HG03439 (cell line): ENCODE measurements around the gene NSD2.
"Not testable (repeated sequence)": the region's sequence is repeated elsewhere in the genome, so short reads cannot be mapped to it uniquely, and the experiment has no call there.

Source experiments
- ATAC-seq: cut with Tn5 transposase; IDR thresholded peaks from one replicate; pipeline ENCODE4 v1.9.1; 2021; ENCODE audit warnings: mild to moderate bottlenecking, moderate library complexity; ENCODE audit not compliant: unreplicated experiment

NSD2 gene

DNA sequence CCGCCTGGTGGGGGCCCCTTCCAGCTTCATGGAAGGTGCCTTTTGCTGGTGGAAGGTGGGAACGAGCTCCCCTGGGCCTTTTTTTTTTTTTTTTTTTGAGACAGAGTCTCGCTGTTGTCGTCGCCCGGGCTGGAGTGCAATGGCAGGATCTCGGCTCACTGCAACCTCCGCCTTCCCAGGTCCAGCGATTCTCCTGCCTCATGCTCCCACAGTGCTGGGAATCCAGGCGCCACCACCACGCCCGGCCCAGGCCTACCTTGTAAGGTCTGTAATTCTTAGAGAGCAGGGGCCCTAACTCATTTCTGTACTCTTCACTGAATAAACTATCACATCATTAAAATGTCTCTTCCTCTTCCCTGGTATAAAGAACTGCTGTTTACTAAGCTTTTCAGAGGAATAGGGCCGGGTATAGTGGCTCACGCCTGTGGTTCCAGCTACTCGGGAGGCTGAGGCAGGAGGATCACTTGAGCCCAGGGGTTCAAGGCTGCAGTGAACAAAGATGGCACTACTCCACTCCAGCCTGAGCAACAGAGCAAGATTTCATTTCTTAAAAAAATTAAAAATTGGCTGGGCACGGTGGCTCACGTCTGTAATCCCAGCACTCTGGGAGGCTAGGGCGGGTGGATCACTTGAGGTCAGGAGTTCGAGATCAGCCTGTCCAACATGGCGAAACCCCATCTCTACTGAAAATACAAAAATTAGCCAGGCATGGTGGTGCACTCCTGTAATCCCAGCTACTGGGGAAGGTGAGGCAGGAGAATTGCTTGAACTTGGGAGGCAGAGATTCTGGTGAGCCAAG, 122.7 kb downstream of the NSD2 start:
- ATAC-seq = not testable (repeated sequence)

DNA sequence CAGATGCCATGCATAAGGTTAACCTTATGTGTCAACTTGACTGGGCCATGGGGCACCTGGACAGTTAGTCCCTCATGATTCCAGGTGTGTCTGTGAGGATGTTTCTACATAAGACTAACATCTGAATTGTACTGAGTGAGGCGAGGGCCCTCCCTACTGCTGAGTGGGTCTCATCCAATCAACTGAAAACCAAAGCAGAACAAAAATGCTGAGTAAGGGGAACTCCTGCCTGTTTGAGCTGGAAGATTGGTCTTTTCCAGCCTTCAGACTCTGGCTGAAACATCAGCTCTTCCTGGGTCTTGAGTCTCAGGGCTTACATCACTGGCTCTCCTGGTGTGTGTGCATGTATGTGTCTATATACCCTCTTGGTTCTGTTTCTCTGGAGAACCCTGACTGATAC, 123.7 kb downstream of the NSD2 start:
- no peak for ATAC-seq

DNA sequence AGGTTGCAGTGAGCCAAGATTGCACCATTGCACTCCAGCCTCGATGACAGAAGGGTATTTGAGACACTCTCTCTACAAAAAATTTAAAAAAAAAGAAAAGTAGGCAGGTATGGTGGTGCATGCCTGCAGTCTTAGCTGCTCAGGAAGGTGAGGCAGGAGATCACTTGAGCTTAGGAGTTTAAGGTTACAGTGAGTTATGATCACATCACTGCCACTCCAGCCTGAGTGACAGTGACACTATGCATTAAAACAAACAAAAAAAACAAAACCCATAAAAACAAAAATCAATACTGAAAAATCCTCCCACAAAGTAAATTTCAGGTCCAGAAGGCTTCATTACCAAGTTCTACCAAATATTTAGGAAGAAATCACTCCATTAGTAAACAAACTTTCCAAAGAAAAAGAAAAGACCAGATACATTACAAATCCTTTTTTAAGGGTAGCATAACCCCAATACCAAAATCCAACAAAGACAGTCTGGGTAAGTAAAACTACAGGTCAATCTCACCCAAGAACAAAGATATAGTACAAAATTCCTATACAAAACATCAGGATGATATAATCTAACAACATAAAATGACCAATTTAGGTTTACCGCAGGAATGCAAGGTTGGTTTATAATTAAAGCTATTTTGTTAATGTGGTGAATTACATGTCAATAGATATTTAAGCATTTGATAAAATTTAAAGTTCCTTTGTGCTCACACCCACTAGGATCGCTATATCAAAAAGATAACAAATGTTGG, 125.8 kb downstream of the NSD2 start:
- ATAC-seq = no peak

DNA sequence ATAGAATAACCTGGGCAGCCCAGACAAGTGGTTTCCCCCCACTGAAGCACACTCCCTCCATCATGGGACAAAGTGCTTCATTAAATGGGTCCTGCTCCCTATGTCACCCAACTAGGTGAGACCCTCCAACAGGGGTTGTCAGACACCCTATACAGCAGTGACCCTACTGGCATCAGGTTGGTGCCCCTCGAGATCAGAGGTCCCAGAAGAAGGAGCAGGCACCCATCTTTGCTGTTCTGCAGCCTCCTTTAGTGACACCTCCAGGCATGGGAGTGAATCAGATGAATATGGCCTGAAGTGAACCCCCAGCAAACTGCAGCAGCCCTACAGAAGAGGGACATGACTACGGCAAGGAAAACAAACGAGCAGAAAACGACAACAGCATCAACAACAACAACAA, 126.5 kb downstream of the NSD2 start:
- ATAC-seq = no peak

DNA sequence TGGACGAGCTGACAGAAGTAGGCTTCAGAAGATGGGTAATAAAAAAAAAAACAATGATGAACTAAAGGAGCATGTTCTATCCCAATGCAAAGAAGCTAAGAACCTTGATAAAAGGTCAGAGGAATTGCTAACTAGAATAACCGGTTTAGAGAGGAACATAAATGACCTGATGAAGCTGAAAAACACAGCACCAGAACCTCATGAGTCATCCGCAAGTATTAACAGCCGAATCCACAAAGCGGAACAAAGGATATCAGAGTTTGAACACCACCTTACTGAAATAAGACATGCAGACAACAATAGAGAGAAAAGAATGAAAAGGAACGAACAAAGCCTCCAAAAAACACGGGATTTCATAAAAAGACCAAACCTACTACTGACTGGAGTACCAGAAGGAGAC, 127.1 kb downstream of the NSD2 start:
- ATAC-seq = no peak

DNA sequence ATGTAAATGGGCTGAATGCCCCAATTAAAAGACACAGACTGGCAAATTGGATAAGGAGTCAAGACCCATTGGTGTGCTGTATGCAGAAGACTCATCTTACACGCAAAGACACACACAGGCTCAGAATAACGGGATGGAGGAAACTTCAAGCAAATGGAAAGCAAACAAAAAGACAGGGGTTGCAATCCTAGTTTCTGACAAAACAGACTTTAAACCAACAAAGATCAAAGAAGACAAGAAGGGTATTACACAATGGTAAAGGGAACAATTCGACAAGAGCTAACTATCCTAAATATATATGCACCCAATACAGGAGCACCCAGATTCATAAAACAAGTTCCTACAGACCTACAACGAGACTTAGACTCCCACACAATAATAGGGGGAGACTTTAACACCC, 128.1 kb downstream of the NSD2 start:
- ATAC-seq = not testable (repeated sequence)

DNA sequence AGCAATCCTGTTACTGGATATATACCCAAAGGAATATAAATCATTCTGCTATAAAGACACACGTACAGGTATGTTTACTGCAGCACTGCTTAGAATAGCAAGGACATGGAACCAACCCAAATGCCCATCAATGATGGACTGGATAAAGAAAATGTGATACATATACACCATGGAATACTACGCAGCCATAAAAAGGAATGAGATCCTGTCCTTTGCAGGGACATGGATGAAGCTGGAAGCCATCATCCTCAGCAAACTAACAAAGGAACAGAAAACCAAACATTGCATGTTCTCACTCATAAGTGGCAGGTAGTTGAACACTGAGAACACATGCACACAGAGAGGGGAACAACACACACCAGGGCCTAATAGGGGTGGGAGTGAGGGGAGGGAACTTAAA, 132.2 kb downstream of the NSD2 start:
- not testable (repeated sequence) for ATAC-seq

DNA sequence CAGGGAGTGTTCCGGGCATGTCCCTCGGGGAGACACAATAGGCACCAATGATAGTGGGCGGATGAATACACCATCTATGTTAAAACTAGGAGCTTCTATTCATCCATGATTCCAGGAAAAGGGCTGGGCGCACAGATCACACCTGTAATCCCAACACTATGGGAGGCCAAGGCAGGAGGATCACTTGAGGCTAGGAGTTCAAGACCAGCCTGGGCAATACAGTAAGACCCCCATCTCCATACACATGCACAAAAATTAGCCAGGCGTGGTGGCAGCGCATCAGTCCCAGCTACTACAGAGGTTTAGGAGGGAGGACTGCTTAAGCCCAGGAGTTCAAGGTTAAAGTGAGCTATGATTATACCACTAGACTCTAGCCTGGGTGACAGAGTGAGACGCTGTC, 135.2 kb downstream of the NSD2 start:
- ATAC-seq = no peak

DNA sequence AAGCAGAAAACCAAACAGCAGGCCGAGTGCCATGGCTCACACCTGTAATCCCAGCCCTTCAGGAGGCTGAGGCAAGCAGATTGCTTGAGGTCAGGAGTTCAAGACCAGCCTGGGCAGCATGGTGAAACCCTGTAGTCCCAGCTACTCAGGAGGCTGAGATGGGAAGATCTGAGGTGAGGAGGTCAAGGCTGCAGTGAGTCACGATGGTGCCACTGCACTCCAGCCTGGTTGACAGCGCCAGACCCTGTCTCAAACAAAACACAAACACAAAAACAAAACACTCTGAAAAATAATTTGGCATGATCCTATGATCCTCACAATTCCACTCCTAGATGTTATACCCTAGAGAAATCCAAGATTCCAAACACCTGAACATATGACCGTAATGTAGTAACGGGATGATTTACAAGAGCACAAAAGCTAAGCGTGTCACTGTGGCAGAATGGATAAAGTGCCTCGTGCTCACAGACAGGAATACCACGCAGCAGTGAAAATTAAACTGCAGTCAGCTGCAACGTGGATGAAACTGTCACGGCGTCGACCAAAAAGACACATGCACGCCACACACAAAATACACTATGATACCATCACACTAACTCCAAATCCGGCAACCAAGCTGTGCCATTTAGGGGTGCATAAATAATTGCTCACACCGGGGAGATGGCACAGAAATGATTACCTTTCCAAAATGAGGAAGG, 135.9 kb downstream of the NSD2 start:
- ATAC-seq = no peak

DNA sequence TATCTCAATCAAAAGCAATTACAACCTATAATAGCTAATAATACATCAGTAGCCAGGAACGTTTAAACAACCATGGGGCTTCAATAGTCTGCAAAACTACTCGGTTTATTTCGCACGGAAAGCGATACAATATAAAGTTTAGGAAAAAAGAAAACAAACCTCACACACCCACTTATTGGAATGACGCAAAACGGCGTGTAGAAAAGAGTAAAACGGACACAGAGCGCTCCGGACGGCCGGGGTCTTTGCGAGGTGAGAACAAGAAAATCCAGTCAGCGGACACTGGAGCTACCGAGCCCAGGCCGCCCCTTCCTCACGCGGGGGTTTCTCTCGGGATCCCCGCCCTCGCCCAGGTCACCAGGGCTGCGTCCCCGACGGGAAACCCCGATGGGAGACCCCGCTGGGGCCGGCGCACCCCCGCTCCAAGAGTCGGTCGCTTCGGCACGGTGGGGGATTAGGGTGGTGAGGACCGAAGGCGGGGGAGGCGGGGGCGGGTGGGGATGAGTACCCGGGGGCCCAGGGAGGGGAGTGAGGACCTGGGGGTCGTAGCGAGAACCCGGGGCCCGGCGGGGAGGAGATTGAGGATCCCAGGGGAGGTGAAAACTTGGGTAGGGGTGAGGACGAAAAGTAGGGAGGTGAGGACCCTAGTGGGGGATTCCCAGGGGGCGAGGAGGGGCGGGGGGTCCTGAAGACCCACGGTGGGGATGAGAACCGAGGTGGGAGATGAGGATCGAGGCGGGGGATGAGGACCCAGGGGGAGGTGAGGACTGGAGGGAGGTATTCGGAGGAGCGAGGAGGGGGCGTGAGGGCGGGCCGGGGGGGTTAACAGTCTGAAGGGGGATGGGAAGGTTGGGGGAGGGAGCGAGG, 136.8 kb downstream of the NSD2 start:
- ATAC-seq = no peak

DNA sequence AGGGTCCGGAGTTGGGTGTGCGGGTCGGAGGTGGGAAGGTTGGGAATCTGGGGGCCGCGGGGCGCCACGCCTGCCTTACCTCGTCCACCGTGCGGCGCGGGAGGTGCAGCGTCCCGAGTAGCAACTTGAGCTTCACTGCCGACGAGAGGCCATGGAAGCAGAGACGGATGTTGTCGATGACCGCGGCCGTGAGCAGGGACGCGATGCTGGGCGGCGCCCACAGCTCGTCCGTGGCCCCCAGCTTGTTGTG, 137.4 kb downstream of the NSD2 start:
- ATAC-seq = no peak

DNA sequence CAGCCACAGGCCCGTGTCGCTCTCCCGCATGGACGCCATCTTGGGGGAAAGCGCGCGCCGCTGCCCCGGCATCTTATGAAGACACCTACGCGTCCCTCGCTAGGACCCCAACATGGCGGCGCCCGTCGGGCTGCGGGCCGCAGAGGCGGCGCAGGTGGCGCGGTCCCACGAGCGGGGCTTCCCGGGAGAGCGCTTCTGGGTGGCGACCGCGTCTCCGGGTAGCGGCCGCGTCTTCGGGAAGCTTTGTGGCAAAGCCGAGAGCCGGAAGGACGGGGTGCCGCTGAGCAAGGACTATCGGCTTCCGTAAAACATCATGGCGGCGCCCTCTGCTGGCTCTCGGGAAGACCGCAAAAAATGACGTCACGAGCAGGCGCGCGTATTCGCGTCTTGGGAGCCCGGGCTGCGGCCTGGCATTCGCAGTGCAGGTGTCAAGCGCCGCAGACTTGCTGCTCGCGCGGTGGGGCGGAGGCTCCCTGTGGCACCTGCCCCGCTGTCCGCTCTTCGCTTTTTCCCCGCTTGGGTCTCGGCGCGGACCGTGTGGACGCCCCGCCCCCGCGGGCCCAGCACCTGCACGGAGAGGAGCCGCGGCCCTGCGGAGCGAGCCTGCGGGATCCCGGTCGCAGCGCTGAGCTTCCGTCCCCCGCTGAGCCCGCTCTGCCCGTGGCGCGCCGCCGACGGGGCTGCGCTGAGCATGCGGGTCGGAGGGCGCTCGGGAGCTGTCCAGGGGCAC, 137.9 kb downstream of the NSD2 start, which contains the start of gene NELFA:
TSS of gene NELFA (minus strand) at position 54 of the 730 bp plus-strand sequence. CDS start at position 39, 15 bp downstream.
- ATAC-seq = peak; percentile 87

DNA sequence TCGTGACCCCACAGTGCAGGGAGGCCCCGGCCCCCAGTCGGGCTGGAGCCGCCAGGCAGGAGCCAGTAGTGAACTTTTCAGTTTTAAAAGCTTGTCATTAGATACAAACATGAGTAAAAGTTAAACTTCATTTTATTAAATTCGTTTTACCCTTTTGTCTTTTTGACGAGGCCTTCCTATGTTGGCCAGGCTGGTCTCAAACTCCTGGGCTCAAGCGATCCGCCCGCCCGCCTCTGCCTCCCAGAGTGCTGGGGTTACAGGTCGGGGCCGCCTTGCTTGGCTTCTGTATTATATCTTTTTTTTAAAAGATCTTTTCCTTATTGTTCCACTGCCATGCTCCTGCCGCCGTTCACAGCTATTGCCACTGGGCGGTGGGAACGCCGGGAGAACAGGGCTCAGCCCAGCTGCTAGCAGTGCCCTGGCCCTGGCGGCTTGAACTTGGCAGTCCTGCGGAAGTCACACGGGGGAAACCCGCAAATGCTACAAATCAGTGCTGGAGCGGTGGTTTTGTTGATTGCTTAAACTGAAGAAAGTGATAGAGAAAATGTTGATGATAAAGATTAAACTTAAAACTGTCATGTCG, 138.5 kb downstream of the NSD2 start:
- ATAC-seq = no peak

DNA sequence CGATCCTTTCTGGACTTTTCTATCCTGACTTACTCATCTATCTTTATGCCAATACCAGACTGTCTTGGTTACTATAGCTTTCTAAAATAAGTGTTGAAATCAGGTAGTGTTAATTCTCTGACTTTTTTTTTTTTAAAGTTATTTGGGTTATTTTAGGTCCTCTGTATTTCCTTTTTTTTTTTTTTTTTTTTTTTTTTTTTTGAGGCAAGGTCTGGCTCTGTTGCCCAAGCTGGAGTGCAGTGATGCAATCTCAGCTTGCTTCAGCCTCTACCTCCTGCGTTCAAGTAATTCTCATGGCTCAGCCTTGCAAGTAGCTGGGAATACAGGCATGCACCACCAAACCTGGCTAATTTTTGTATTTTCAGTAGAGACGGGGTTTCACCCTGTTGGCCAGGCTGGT, 140.4 kb downstream of the NSD2 start:
- ATAC-seq = no peak

DNA sequence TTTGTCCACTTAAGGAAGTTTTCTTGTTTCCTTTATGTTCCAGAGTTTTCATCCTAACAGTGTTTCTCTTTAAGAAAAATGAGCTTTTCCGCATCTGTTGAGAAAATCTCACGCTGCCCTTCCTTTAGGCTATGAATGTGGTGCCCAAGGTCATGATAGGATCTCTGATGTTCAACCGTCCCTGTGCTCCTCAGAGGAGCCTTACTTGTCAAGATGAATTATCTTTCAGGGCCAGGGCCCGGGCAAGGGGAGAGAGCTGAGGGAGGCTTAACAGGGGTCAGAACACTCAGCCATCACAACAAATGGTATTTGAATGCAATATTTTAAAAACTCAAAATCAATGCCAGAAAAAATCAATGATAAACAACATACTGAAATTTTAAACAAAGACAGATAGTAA, 143.8 kb downstream of the NSD2 start:
- ATAC-seq = no peak

DNA sequence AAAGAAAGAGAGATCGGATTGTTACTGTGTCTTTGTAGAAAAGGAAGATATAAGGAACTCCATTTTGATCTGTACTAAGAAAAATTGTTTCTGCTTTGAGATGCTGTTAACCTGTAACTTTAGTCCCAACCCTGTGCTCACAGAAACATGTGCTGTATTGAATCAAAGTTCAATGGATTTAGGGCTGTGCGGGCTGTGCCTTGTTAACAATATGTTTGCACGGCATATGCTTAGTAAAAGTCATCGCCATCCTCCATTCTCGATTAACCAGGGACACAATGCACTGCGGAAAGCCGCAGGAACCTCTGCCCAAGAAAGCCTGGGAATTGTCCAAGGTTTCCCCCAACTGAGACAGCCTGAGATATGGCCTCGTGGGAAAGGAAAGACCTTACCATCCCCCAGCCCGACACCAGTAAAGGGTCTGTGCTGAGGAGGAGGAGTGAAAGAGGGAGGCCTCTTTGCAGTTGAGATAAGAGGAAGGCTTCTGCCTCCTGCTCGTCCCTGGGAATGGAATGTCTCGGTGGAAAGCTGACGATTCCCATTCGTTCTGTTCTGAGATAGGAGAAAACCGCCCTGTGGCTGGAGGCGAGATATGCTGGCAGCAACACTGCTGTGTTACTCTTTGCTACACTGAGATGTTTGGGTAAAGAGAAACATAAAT, 150.3 kb downstream of the NSD2 start:
- not testable (repeated sequence) for ATAC-seq

DNA sequence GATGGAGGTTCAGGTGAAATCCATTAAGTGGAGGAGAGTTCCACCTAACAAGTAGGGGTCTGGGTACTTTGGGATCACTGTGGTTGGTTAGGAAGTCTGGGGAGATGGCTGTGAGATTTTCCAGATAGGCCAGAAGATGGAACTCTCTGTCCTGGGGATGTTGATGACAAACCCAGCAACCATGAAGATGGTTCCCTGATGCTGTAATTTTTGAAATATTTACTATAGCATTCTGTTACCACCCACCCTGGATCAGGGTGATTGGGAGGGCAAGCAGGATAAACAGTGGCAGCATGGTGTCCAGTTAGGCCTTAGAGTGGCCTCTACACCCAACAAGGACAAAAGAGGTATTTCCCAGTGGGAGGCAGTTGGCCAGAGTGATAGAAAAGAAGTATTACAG, 153.5 kb downstream of the NSD2 start:
- no peak for ATAC-seq

DNA sequence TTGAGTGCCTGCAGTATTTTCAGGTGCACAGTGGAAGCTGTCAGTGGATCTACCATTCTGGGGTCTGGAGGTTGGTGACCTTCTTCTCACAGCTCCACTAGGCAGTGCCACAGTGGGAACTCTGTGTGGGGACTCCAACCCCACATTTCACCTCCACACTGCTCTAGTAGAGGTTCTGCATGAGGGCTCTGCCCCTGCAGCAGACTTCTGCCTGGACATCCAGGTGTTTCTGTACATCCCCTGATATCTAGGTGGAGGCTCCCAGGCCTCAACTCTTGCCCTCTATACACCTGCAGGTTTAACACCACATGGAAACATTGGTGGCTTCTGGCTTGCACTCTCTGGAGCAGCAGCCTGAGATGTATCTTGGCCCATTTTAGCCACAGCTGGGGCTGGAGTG, 154.6 kb downstream of the NSD2 start:
- no peak for ATAC-seq

DNA sequence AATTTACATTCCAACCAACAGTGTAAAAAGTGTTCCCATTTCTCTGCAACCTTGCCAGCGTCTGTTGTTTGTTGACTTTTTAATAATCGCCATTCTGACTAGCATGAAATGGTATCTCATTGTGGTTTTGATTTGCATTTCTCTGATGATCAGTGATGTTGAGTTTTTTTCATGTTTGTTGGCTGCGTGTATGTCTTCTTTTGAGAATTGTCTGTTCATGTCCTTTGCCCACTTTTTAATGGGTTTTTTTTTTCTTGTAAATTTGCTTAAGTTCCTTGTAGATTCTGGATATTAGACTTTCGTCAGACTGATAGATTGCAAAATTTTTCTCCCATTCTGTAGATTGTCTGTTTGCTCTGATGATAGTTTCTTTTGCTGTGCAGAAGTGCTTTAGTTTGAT, 155.9 kb downstream of the NSD2 start:
- ATAC-seq = not testable (repeated sequence)
